ENCODE measurements around the gene BCAN.

DNA sequence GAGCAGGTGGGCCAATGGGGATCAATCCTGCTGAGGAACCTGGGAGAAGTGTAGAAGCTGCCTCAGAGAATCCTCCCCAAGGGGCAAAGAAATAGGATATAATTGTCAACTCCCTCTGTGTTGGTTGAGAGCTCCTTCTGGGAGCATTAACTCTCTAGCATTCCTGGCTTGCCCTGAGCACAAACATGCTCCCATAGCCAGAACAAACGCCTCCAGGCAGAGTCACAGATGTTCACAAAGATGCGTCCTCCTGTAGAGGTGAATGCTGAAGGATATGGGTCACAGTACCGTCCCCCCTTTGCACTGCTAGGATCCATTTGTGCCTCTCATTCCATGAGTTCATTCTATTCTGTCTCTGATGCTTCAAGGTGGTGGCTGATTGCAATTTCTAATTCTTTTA is 9.6 kb upstream of the BCAN start:
- TF ChIP-seq, protein P1, sequence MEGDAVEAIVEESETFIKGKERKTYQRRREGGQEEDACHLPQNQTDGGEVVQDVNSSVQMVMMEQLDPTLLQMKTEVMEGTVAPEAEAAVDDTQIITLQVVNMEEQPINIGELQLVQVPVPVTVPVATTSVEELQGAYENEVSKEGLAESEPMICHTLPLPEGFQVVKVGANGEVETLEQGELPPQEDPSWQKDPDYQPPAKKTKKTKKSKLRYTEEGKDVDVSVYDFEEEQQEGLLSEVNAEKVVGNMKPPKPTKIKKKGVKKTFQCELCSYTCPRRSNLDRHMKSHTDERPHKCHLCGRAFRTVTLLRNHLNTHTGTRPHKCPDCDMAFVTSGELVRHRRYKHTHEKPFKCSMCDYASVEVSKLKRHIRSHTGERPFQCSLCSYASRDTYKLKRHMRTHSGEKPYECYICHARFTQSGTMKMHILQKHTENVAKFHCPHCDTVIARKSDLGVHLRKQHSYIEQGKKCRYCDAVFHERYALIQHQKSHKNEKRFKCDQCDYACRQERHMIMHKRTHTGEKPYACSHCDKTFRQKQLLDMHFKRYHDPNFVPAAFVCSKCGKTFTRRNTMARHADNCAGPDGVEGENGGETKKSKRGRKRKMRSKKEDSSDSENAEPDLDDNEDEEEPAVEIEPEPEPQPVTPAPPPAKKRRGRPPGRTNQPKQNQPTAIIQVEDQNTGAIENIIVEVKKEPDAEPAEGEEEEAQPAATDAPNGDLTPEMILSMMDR (IDR thresholded peaks at IDR 0.05 in 8 of 11, conservative IDR thresholded peaks at IDR 0.05 in 3 of 11): no peak
- no peak for TF ChIP-seq POLR2A (IDR thresholded peaks at IDR 0.05)

Measured in spleen (tissue), 7 donors.